K562 (cell line): ENCODE results near the gene TLE6. TPM values are rescaled to one million over a fixed set of nuclear protein-coding genes. Genes with fewer than 3 reads are reported as not detected.
A peak's percentile ranks its signal among the peaks of the same experiment; 100 is the strongest.

Experiments used
- ATAC-seq: fragments of 200-7000 bp; cut with Tn5 transposase; 3 replicates; pipeline ENCODE4 v1.9.1; 2020; ENCODE audit warnings: moderate library complexity
- BruUV-seq: library from RNA; stranded (reverse); fragments of 400-500 nt; replicated peaks from 2 replicates; lab custom pipeline; 2021; lab: Mats Ljungman, UMichigan
- CTCF ChIA-PET: fragments of 300-600 bp; formaldehyde crosslinking; extraction: SDS; loops from one replicate; lab custom pipeline; 2021; ENCODE audit warnings: low intra/inter-chr PET ratio; lab: Yijun Ruan, JAX
- POLR2A ChIA-PET: fragments of 300-600, 350-650 bp; sonication (Branson Sonifier 250); formaldehyde crosslinking; extraction: SDS; loops from one replicate; lab custom pipeline; 2021; ENCODE audit warnings: antibody characterized with exemption, inconsistent platforms; lab: Yijun Ruan, JAX
- DNase-seq, 4 experiments: peaks; one replicate each; pipeline versions ENCODE4 v3.0.0 to v3.0.0-alpha.2; 2011 to 2018; ENCODE audit warnings: low spot score in 3 of 4, mixed read lengths in 3 of 4; ENCODE audit errors: extremely low read depth in 1 of 4
- FAIRE-seq: peaks from 2 replicates; lab custom pipeline; 2011; peaks lifted over from hg19 to GRCh38; lab: Jason Lieb, UNC
- H2AFZ ChIP-seq: 2 replicates; pipeline ENCODE4 v1.6.0; 2011; ENCODE audit warnings: low read depth, low read length, control low read depth, inconsistent platforms
- H3K27ac ChIP-seq: fragments of 200-600 bp; 3 replicates; pipeline ENCODE4 v1.8.0; 2011; ENCODE audit warnings: low read depth, mild to moderate bottlenecking, control low read depth, inconsistent platforms, low read length, moderate library complexity, mixed read lengths; ENCODE audit errors: extremely low read depth
- H3K27me3 ChIP-seq, 2 experiments: fragments of 300-600 bp in 1 of 2; 2 replicates in 1 of 2; 3 replicates in 1 of 2; pipeline versions ENCODE4 v1.6.0 to v1.8.0; 2011; ENCODE audit warnings: inconsistent platforms in 2 of 2, low read length in 2 of 2, mild to moderate bottlenecking in 1 of 2, mixed read lengths in 1 of 2, moderate library complexity in 1 of 2; ENCODE audit not compliant: control insufficient read depth in 2 of 2, insufficient read depth in 2 of 2
- H3K36me3 ChIP-seq: fragments of 300-600 bp; 3 replicates; pipeline ENCODE4 v1.8.0; 2011; ENCODE audit warnings: mild to moderate bottlenecking, low read length, inconsistent platforms; ENCODE audit not compliant: control insufficient read depth, insufficient read depth
- H3K4me1 ChIP-seq, 2 experiments: fragments of 200-600 bp in 1 of 2; replicated peaks in 1 of 2; 2 replicates in 1 of 2; 3 replicates in 1 of 2; pipeline versions ENCODE4 v1.5.1 to v1.8.0; 2011; ENCODE audit warnings: inconsistent platforms in 2 of 2, low read length in 2 of 2, mild to moderate bottlenecking in 1 of 2, mixed read lengths in 1 of 2, moderate library complexity in 1 of 2; ENCODE audit not compliant: control insufficient read depth in 2 of 2, insufficient read depth in 2 of 2
- H3K4me2 ChIP-seq: 2 replicates; pipeline ENCODE4 v1.6.1; 2011; ENCODE audit warnings: low read length, control low read depth, inconsistent platforms, mixed read lengths; ENCODE audit not compliant: insufficient read depth
- H3K4me3 ChIP-seq: fragments of 200-600 bp; sonication (generic), shearing (Covaris generic); 2 replicates; pipeline ENCODE4 v1.5.1; 2016; ENCODE audit warnings: control low read depth, inconsistent platforms
- H3K79me2 ChIP-seq: fragments of 200-600 bp; 3 replicates; pipeline ENCODE4 v1.8.0; 2011; ENCODE audit warnings: low read length, inconsistent platforms; ENCODE audit not compliant: control insufficient read depth, insufficient read depth
- H3K9ac ChIP-seq, 2 experiments: 2 replicates each; pipeline versions ENCODE4 v1.6.0 to v1.6.1; 2011; ENCODE audit warnings: low read depth in 2 of 2, low read length in 2 of 2, control low read depth in 1 of 2, inconsistent platforms in 1 of 2, mild to moderate bottlenecking in 1 of 2, mixed read lengths in 1 of 2; ENCODE audit not compliant: insufficient read depth in 1 of 2
- H3K9me1 ChIP-seq: one replicate; pipeline ENCODE4 v1.6.0; 2011; ENCODE audit warnings: inconsistent platforms, mild to moderate bottlenecking, low read length, moderate library complexity; ENCODE audit not compliant: control insufficient read depth, insufficient read depth
- H3K9me3 ChIP-seq: replicated peaks from 2 replicates; pipeline ENCODE4 v1.5.1; 2011; ENCODE audit warnings: low read depth, low read length, inconsistent platforms; ENCODE audit not compliant: control insufficient read depth, insufficient read depth
- H4K20me1 ChIP-seq: replicated peaks from 2 replicates; pipeline ENCODE4 v1.6.1; 2011; ENCODE audit warnings: low read length, inconsistent platforms, mixed read lengths; ENCODE audit not compliant: control insufficient read depth, insufficient read depth
- CBX1 ChIP-seq: sonication (generic); IDR thresholded peaks from 2 replicates; pipeline ENCODE4 v1.6.1; 2016; ENCODE audit warnings: antibody characterized with exemption, low read depth, mild to moderate bottlenecking
- CCNT2 ChIP-seq: IDR thresholded peaks from 2 replicates; pipeline ENCODE4 v1.6.1; 2011; ENCODE audit warnings: borderline replicate concordance, low read depth, mild to moderate bottlenecking, moderate library complexity, mixed read lengths, low read length; ENCODE audit not compliant: insufficient read length; ENCODE audit errors: extremely low read depth
- HNRNPUL1 ChIP-seq: fragments of 200-400 bp; formaldehyde crosslinking; IDR thresholded peaks from 2 replicates; pipeline ENCODE4 v1.6.1; 2017; ENCODE audit warnings: low read length
- KDM4B ChIP-seq, 2 experiments: fragments of 450-650 bp in 1 of 2; sonication (generic) in 1 of 2; IDR thresholded peaks; 2 replicates each; pipeline ENCODE4 v1.6.1; 2016 to 2017; ENCODE audit warnings: borderline replicate concordance in 2 of 2, antibody characterized with exemption in 1 of 2, low read depth in 1 of 2, mild to moderate bottlenecking in 1 of 2
- MEF2A ChIP-seq: IDR thresholded peaks from 2 replicates; pipeline ENCODE4 v1.6.1; 2011; ENCODE audit warnings: low read depth, mild to moderate bottlenecking, low read length, moderate library complexity; ENCODE audit not compliant: control insufficient read depth
- SMARCC2 ChIP-seq: fragments of 450-650 bp; IDR thresholded peaks from 2 replicates; pipeline ENCODE4 v1.6.1; 2017; ENCODE audit warnings: antibody characterized with exemption, moderate library complexity, mild to moderate bottlenecking, low read depth
- STAT5A ChIP-seq: IDR thresholded peaks from 2 replicates; pipeline ENCODE4 v1.6.1; 2012; ENCODE audit warnings: low read length, inconsistent platforms, borderline replicate concordance
- ZFPM2 ChIP-seq: fragments of 250-450 bp; sonication (Bioruptor Pico); IDR thresholded peaks from 2 replicates; pipeline ENCODE4 v1.5.1; 2022; ENCODE audit warnings: mild to moderate bottlenecking
- ZNF408 ChIP-seq: fragments of 250-450 bp; sonication (Bioruptor Pico); IDR thresholded peaks from 2 replicates; pipeline ENCODE4 v1.4.0; 2020; ENCODE audit warnings: low read depth, mild to moderate bottlenecking, moderate library complexity
- WGBS: fragments of 100-300 bp; shearing (Covaris generic); methylation state at CpG from one replicate; pipeline ENCODE4 v1.1.6; 2016; ENCODE audit warnings: low coverage, mixed read lengths; ENCODE audit not compliant: insufficient coverage; ENCODE audit errors: missing lambda C conversion rate; 5-methylcytosine and 5-hydroxymethylcytosine counted together
- in situ Hi-C: fragments of 300-500 bp; cut with MboI; formaldehyde crosslinking; loops from 4 replicates; pipeline ENCODE4 v1.15.0; 2018; ENCODE audit warnings: inconsistent platforms, mixed read lengths
- intact Hi-C: fragments of 100-400 bp; cut with micrococcal nuclease; formaldehyde crosslinking; loops from 2 replicates; pipeline ENCODE4 v1.14.2; 2022
- polyA plus RNA-seq, 8 experiments: library from polyadenylated mRNA; depleted of rRNA in 4 of 8; stranded (reverse) in 5 of 8; unstranded in 3 of 8; fragments of >200 nt; fragmentation: Nextera tagmentation in 2 of 8; fragmentation: Illumina TruSeq in 1 of 8; extraction: Ambion mirVana in 2 of 8; extraction: Trizol in 1 of 8; gene quantifications; 2 replicates each; pipeline versions ENCODE4 v1.2.1 to v1.2.3, GENCODE V29; 2011 to 2014; ENCODE audit warnings: inconsistent platforms in 1 of 8, missing spikeins in 1 of 8
- total RNA-seq, 7 experiments: library from RNA; depleted of rRNA in 6 of 7; stranded (reverse); fragments of >200 nt in 6 of 7; fragmentation: Illumina TruSeq in 2 of 7; extraction: Trizol in 2 of 7; gene quantifications; 2 replicates each; pipeline versions ENCODE4 v1.2.1 to v1.2.3, GENCODE V29; 2011 to 2021; ENCODE audit warnings: low replicate concordance in 1 of 7
- TF ChIP-seq, protein P1 (sequence below): fragments of 250-450 bp; sonication (Bioruptor Pico); IDR thresholded peaks from 2 replicates; pipeline ENCODE4 v1.8.0; 2021; ENCODE audit warnings: mild to moderate bottlenecking, moderate library complexity

Gene TLE6
- total and polyA plus RNA-seq, 9 of the 15 experiments (the other 6 are each of a cell fraction or from before 2014, with no cell fraction given): 1.1 to 6.1 (median 2.5) TPM

DNA sequence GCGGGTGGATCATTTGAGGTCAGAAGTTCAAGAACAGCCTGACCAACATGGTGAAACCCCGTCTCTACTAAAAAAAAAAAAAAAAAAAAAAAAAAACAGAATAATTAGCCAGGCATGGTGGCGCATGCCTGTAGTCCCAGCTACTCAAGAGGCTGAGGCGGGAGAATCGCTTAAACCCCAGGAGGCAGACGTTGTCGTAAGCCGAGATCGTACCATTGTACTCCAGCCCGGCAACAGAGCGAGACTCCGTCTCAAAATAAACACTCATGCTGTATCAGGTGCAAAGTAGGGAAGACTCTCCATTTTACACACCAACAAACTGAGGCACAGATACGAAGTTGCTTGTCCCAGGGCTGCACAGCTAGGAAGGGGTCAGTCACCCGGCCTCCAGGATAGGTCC lies 15.6 kb downstream of the TLE6 start (continued):
- TF ChIP-seq SMARCC2 (no peak), MEF2A (no peak), CCNT2 (no peak), KDM4B (IDR thresholded peaks at IDR 0.05; ENCODE audit: borderline replicate concordance in 2 of 2, low read depth in 1 of 2) (no peak), STAT5A (no peak)
- TF ChIP-seq, protein P1, sequence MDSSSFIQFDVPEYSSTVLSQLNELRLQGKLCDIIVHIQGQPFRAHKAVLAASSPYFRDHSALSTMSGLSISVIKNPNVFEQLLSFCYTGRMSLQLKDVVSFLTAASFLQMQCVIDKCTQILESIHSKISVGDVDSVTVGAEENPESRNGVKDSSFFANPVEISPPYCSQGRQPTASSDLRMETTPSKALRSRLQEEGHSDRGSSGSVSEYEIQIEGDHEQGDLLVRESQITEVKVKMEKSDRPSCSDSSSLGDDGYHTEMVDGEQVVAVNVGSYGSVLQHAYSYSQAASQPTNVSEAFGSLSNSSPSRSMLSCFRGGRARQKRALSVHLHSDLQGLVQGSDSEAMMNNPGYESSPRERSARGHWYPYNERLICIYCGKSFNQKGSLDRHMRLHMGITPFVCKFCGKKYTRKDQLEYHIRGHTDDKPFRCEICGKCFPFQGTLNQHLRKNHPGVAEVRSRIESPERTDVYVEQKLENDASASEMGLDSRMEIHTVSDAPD: no peak

GRCh38 chr19:2993579-2993978 lies 16.2 kb downstream of the TLE6 start:
- ChIA-PET POLR2A (no interaction called here), CTCF (no interaction called here)
- FAIRE-seq: no peak
- Histone ChIP-seq H3K27me3 (peaks cover 0 to 7% of the 10 kb centered on the region in 2 experiments; a peak in 1 of 5 replicates), H3K4me2 (no peak overlapping the region), H3K4me3 (no peak overlapping the region), H3K79me2 (no peaks in the 10 kb centered on the region), H3K27ac (no peak overlapping the region), H3K4me1 (peaks cover 0 to 17% of the 10 kb centered on the region in 2 experiments; a peak in 3 of 5 replicates), H3K9ac (0 out of 4 replicates have a peak overlapping the region, but pooled peaks of 1 of the 2 experiments have one; percentile 70), H2AFZ (no peak overlapping the region)
- intact Hi-C loops: no loop called here
- DNase-seq: peak in 2 of 4 experiments; percentile 45 to 56
- no TSS peak for BruUV-seq
- TF ChIP-seq ZFPM2 (CRISPR knock-in tag) (no peak), ZNF408 (CRISPR knock-in tag) (no peak), CBX1 (no peak), HNRNPUL1 (no peak)
- TF ChIP-seq, all 486 proteins: peak for 0
- H3K9me1 ChIP-seq: no peaks in the 10 kb centered on the region
- H3K36me3 ChIP-seq: no peaks in the 10 kb centered on the region
- in situ Hi-C loops: no loop called here
- WGBS: 63% methylated on average over 2 of the region's 9 CpGs
- H4K20me1 ChIP-seq: no peaks in the 10 kb centered on the region; the same call in 1 of the 2 replicates
- peak; percentile 54 for ATAC-seq
- H3K9me3 ChIP-seq: 0 out of 2 replicates have a peak, but pooled peaks cover 2% of the 10 kb centered on the region
